Activated naive CD4-positive, alpha-beta T cell (primary cell): ENCODE measurements around the gene ASB3.
A peak's percentile ranks its signal among the peaks of the same experiment; 100 is the strongest.
"Not testable (repeated sequence)": the region's sequence is repeated elsewhere in the genome, so short reads cannot be mapped to it uniquely, and the experiment has no call there.

ENCODE experiments used
- DNase-seq, 4 experiments: peaks; one replicate each; lab custom pipeline; 2025; lab: John Stamatoyannopoulos, UW

The ASB3 gene

DNA sequence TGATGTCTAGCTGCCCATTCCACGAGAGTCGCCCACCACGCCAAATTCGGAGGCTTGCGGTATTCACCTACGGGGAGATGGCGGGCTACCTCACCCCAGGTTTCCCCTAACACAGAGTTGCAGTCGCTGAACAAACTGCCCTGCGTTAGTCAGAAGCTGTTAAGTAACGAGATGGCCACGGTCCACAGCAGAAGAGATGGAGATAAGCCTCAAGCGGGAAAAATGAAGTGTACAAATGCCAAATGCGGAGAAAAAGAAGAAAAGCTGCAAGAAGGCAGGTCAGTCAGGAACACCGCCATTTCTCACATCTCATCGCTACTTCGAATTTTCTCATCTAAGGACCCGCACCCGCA, 425 bp downstream of the ASB3 start:
- peak in 2 of 4 experiments; percentile 7 to 10 for DNase-seq

DNA sequence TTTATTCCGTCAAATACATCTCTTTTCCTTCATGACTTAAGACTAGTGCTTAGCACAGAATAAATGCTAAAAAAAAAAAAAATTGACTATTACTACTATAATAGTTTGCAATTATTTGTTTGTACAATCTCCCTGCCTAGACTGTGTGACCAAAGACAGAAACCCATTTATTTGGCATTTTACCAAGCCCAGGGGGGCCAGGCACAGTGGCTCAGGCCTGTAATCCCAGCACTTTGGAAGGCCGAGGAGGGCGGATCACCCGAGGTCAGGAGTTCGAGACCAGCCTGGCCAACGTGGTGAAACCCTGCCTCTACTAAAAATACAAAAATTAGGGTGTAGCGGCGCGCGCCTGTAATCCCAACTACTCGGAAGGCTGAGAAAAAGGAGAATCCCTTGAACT, 1.4 kb downstream of the ASB3 start:
- no peak for DNase-seq

DNA sequence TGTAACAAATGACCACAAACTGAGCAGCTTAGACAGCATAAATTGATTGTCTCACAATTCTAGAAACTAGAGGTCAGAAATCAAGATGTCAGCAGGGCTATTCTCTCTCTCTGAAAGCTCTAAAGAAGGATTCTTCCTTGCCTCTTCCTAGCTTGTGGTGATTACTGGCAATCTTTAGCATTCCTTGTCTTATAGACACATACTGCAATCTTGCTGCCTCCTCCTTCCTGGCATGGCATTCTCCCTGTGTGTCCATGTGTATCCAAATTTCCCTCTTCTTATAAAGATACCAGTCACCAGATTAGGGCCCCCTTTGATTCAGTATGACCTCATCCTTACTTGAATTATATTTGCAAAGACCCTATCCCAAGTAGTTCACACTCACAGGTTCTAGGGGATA, 2.3 kb downstream of the ASB3 start:
- DNase-seq: no peak

DNA sequence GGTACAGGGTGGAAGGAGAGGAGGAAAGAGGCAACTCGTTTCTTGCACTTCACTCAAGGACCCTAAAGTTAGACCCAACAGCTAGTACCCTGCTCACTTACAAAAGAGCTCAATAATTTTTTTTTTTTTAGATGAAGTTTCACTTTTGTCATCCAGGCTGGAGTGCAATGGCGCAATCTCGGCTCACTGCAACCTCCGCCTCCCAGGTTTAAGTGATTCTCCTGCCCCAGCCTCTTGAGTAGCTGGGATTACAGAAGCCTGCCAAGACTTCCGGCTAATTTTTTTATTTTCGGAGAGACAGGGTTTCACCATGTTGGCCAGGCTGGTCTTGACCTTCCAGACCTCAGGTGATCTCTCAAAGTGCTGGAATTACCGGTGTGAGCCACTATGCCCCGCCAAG, 4.1 kb downstream of the ASB3 start:
- no peak for DNase-seq

DNA sequence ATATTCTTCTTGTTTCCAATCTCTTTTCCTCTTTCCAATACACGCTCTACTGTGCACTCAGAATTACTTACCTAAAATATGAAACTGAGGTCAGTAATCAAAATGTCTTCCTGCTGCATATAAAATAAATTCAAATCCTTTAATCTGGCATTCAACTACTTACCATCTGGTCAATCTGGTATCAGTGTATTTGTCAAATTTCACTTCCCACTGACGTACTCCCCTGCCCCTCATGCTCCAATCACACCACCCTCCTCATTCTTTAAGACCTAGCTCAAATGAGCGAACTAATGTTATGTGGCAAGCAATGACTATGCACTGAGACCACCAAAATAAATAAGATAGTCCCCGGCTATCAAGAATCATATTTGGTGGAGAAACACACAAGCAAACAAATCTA, 6.7 kb downstream of the ASB3 start:
- no peak for DNase-seq

DNA sequence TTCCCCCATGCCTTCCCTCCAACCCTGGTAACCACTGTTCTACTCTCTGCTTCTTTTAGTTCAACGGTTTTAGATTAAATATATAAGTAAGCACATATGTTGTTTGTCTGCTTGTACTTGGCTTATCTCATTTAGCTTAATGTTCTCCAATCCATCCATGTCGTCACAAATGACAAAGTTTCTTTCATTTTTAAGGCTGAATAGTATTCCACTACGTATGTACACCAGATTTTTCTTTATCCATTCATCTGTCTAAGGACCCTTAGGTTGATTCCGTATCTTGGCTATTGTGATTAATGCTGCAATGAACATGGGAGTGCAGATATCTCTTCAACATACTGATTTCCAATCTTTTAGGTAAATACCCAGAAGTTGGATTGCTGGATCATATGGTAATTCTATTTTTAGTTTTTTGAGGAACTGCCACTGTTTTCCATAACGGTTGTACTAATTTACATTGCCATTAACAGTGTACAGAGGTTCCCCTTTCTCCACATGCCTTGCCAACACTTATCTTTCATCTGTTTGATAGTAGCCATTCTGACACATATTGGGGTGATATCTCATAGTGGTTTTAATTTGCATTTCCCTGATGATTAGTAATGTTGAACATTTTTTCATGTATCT, 8.1 kb downstream of the ASB3 start:
- DNase-seq: no peak

DNA sequence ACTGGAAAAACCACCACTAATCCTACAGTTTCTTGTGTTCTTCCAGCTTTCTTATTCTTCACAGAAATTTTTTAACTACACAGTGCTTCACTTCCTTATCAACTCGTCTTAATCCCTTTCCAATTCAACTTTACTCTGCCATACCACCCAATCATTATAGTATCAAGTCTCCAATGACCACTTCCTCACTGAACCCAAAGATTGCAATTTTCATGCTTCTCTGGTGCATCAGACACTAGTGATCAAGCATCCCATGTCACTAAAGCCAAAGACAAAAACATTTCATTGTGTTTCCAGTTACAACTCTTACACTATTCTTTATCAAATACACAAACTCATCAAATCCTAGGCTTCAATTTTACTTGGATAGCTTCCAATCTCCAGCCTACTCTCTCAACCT, 9.6 kb downstream of the ASB3 start:
- DNase-seq: no peak

DNA sequence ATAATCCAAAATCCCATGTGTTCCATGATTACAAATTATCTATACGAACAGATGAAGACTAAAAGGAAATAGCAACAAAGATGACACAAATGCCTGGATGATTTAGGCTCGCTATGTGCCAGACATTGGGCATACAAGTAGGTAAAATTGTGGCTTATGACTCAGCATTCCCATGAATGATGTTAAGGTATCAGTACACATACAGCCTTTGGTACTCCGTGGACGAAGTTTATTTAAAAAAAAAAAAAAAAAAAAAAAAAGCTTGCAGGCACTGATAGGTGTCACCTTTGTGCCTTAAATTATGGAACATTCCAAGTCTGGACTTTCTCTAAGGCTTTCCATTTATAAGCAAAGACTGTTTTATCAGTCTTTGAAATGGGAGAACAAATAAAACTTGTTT, 16.5 kb downstream of the ASB3 start:
- no peak for DNase-seq

DNA sequence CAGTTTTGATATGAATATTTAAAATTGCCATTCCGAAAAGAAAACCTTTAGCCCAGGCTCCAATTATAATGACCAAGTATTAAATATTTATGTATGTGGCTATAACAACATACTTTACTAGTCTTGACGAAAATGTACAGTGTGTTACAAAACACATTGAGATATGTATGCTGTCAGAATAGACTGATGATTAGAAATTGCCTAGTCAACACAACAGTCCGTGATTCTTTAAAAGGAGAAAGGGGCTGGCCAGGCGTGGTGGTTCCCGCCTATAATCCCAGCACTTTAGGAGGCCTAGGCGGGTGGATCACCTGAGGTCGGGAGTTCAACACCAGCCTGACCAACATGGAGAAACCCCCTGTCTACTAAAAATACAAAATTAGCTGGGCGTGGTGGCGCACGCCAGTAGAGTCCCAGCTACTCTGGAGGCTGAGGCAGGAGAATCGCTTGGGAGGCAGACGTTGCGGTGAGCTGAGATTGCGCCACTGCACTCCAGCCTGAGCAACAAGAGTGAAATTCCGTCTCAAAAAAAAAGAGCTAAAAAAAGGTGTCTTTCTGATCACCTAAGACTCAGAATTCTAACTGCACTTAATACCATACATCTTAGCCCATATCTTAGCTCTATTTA, 17.3 kb downstream of the ASB3 start:
- DNase-seq: no peak

DNA sequence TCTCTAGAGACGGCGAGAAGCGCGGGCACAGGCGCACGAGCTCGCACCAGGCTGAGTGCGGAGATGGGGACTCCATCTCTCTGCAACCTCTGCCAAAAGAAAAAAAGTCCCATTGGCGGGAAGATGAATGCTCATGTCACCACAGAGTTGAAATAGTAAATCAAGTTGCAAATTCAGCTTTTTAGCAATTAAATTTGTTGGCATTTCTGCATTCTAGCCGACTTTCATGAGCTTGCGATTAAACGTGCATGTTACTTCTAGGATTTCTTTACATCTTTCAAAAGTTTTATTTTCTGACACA, 18.6 kb downstream of the ASB3 start:
- DNase-seq: peak in 1 of 4 experiments; percentile 46

DNA sequence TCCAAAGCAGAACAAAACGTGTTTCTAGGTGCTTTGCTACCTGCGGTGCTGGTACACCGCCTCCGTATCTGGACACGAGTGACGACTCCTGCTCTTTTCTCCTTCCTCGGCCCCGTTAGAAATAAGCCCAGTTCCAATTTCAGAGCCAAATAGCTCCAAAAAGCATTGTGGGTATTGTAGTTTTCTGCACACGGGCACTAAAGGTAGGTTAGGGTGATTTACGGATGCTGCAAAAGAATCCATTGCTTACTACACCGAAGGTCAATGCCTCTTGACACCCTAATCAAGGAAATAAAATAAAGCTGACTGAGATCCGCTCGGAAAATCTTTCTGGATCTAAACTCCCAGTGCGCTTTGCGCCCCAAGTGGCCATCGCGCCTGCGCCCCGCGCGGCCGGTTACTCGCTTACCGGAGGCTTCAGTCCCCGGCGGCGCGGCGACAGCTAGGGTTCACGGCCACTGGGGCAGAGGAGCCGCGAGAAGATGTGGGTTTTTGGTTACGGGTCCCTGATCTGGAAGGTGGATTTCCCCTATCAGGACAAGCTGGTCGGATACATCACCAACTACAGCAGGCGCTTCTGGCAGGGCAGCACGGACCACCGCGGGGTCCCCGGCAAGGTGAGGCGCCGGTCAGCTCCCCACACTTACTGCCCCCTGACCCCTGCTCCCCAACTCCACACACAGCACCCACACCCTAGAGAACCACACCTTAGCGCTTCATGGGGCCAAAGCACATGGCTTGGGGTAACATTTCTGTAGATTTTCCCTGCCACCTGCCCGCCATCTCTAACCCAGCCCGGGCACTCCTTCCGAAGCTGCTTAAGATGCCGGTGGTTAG, 19.1 kb downstream of the ASB3 start, which contains the start of gene CHAC2:
TSS of gene CHAC2 (plus strand) at position 400 of the 837 bp plus-strand sequence. CDS start at position 483, 83 bp downstream.
- DNase-seq: peak; percentile 54 to 73 (median 63)

DNA sequence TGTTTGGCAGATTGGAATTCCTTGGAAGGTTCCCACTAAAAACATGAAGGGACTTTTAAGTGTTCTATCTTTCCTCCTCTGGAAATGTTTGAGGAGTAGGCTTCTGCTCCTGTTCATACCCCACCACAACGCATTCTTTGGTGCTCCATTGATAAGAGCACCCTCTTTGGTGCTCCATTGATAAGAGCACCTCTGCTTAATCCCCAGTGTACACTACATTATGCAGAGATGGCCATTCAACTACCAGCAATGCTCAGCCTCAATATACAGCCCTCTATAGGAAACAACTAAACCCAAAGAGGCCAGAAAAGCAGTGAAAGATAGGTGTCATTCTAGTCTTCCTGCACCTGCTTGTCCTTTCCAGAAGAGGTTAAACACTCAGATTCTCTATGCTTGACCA, 21.0 kb downstream of the ASB3 start:
- no peak for DNase-seq

DNA sequence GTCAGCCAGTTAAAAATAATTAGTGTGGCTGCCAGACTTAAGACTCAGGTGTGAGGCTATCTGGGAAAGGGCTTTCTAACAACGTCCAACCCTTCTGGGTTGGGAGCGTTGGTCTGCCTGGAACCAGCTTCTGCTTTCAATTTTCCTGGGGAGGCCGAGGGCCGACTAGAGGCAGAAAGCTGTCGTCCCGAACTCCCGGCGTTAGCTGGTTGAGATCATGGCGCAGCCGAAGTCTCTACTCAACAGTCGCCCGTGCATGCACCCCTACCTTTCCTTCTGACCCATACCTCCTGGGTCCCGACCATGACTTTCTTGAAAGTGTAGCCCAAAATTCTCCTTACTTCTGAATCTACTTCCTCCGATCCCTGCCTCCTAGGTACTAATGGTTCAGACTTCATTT, 29.5 kb downstream of the ASB3 start:
- not testable (repeated sequence) for DNase-seq

DNA sequence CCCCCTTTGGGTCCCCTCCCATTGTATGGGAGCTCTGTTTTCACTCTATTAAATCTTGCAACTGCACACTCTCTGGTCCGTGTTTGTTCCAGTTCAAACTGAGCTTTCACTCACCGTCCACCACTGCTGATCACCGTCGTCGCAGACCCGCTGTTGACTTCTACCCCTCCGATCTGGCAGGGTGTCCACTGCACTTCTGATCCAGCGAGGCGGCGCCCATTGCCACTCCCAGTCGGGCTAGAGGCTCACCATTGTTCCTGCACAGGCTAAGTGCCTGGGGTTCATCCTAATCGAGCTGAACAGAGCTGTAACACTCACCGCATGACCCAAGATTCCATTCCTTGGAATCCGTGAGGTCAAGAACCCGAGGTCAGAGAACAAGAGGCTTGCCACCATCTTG, 30.1 kb downstream of the ASB3 start:
- no peak for DNase-seq

DNA sequence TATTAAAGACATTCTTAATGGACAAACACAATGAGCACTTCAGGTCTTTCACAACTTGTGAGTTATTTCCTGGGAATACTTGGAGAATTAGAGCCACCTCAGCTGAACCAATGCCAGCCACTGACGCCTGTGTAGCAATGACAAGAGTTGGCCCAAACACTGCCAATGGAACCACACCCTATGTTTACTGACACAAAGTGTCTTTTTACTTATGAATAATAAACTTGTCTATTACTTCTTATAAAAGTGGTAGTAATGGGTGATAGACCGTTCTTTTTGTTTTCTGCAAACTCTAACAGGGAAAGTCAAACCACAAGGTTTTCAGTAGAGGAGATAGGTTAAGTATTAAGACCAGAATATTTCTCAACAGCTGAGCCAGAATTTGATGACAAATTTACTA, 31.6 kb downstream of the ASB3 start:
- no peak for DNase-seq

DNA sequence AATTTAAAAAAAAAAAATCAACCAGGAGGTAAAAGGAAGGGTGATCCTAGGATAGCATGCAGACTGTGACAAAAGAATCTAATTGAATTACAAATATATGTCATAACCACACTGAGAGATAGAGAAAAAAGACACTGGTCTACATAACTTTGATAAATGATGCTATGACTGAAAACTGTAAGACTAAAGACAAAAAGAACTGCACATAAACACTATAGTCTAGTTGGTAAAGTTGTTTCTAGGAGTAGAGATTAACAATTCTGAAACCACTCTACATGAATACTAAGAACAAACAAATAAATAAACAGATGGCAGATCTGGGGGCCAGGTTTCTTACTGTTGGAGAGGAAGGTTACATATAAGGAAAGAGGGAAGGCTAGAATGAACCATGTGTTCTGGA, 33.7 kb downstream of the ASB3 start:
- no peak for DNase-seq

DNA sequence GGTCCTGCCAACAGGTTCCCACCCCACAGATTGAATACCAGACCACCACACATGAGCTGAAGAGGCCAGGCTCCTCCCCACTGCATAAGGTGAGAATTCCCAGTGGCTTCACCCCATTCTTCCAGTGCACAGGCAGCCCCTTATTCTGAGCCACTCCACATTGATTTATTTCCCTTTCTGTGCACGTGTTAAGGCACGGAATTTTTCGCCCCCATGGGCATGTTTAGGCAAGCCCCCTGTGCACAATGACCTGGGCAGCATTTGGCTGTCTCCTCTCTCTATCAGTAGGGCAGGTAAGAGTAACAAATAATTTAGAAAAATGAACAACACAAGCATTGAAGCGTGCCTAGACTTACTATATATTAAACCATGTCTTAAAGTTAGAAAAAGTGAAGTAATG, 34.4 kb downstream of the ASB3 start:
- no peak for DNase-seq

DNA sequence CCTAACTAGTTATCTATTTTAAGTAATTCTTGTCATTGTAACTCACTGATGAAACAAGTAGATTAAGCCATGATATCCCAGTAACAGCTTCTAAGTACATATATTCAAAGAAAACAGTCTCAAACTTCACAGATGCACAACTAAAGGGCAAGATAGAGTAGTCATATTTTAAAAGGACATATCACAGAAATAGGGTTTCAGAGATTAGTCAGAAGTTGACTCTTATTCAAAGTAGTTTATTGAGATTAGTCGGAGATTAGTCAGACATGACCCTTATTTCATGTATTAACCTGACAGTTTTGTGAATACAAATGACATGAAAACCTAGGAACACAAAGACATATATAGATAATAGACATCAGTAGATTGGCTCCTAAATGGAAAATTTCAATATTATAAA, 35.0 kb downstream of the ASB3 start:
- no peak for DNase-seq

DNA sequence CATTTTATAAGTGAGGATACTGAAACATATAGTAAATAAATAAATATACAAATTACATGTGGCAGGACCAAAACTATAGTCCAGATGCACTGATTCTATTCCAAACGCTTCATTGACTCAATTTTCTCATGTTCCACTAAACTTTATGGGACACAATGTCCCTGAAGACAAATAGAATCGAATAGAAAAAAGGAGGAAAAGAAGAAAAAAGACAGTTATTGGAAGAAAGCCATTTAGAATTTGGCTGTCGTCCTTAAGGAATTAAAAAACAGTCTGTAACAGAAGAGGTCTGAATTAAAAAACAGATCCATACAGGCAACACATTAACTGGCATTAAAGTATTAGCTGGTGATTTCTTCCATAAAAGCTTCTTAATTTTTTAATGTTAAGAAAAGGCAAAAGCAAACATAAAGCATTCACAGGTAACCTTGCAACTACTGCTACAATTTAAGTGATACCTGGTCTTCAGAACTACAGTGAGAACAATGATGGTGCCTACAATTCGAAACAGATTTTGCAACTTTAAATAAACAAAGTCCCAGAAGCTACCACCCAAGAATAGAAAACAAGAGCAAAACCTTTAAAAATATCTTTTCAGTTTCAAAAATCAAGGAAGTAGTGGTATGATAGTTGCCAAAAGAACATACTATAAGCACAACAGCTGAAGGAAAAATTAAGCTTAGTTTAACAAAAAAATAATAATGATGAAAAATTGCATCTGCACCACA, 36.5 kb downstream of the ASB3 start:
- DNase-seq: no peak

DNA sequence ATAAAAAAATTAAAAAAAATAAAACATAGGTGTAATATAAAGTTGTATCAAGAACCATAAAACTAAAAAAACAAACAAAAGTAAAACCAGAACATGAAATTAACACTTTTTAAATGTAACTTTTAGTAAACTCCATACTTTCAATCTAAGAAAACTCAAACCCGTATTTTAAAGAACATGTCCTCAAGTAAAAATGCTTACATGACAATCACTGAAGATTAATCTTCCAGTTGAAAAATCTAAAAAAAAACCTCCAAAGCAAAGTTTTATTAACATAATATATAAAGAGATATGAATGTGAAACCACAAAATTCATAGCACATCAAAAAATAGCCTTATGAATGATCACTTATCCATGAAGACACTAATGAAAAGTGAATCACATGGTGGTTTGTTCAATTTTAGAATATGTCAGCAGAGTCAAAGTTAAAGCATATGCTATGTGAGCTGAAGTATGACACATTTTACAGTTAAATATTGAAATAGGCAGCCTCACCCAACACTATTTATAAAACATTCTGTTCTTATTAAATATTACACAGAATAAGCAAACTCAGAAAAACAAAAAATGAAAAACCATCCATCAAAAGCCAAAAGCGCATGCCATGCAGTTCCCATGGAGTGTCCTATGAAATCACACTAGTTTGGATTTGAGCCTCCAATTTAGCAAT, 42.2 kb downstream of the ASB3 start:
- no peak for DNase-seq

DNA sequence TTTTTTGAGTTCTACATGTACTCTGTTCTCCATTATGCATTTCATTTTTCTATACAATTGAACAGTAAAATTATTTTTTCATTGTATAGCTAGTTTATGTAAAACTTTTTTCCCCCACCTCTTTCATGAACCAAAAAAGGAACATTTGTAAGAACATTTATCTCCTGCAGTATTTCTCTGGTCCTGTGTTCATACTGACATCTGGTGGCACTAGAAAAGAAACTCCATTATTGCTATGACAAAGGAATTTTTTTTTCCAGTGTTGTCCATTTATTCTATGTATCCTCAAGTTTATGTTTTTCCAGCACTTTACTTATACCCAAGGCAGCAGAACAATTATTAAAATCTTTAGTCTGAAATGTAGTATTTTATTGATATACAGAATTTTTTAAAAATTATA, 46.6 kb downstream of the ASB3 start:
- no peak for DNase-seq

DNA sequence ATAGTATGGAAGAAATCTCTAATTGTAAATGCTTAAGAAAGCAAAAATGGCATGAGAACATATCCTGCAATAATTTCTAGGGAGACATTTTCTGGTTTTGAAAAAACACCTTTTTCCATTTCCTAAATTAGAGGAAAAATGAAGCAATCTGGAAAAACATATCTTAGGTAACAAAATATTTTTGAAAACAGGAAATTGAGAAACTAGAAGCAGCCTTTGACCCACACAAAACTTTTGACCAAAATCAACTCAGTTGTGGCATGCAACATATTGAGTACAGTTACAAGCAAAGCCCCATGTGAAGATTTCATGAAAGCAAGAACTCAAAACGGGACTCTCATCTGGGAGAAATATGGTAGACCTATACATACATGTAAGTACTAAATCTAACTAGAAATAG, 47.7 kb downstream of the ASB3 start:
- no peak for DNase-seq
